Measurements from ENCODE around the gene ATG2A.

Gene ATG2A

DNA sequence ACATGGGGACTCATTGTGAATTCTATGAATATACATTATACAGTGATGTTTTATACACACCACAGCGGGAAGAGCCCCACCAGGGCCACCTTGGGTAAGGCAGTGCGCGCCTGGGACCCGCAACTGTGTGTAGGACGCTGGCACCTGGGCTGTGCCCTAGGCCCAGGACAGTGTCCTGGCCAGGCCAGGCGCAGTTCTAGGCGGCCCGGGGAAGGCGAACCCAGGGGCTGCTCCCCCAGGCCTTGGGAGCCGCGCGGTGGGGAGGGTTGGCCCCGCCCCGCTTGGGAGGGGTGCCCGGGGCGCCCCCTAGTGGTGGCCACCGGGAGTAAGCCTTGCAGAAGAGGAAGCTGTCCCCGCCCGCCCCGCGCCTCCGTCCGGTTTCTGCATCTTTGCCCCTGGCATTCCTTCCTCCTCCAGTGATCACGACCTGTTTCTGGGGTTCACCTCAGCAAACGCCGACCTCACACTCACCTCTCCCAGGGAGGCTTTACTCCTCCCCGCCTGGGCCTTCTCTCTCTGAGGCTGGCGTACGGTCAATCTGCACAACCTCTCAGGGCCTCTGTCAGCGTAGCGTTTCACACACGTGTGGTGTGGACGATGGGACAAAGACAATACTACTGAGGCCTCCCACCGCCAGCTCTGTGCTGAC lies 29.1 kb downstream of the ATG2A start:
- no peak for TF ChIP-seq NFIC (IDR thresholded peaks at IDR 0.05)
- peak; percentile 49; the same call in 1 of the 2 replicates for TF ChIP-seq RAD21 (IDR thresholded peaks at IDR 0.05; ENCODE audit: low read depth)

DNA sequence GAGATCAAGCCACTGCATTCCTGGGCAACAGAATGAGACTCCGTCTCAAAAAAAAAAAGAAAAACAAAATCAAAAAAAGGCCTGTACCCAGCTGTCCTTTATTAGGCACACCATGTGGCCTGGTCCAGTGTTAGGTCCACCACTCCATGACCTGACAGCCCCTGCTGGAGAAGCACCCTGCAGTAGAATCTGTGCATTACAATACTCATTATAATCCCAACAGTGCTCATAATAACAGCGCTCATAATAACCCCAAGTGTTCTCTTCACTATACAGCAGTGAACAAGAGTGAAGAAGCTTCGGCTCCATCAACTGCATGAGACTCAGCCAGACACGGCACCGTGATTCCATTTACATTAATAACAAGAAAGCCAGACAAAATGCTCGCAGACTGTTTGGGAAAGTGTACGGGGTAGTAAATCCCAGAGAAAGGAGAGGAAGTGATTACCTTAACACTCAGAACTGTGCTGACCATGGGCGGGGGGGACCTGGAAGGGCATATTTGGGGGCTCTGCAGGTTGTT lies 29.7 kb downstream of the ATG2A start:
- TF ChIP-seq EGR1 (IDR thresholded peaks at IDR 0.05) = no peak
- TF ChIP-seq TCF12 (IDR thresholded peaks at IDR 0.05; ENCODE audit: low read depth) = no peak
- no peak for TF ChIP-seq EP300 (IDR thresholded peaks at IDR 0.05; ENCODE audit: borderline replicate concordance)
- TF ChIP-seq, protein P1, sequence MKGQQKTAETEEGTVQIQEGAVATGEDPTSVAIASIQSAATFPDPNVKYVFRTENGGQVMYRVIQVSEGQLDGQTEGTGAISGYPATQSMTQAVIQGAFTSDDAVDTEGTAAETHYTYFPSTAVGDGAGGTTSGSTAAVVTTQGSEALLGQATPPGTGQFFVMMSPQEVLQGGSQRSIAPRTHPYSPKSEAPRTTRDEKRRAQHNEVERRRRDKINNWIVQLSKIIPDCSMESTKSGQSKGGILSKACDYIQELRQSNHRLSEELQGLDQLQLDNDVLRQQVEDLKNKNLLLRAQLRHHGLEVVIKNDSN (IDR thresholded peaks at IDR 0.05) = no peak

DNA sequence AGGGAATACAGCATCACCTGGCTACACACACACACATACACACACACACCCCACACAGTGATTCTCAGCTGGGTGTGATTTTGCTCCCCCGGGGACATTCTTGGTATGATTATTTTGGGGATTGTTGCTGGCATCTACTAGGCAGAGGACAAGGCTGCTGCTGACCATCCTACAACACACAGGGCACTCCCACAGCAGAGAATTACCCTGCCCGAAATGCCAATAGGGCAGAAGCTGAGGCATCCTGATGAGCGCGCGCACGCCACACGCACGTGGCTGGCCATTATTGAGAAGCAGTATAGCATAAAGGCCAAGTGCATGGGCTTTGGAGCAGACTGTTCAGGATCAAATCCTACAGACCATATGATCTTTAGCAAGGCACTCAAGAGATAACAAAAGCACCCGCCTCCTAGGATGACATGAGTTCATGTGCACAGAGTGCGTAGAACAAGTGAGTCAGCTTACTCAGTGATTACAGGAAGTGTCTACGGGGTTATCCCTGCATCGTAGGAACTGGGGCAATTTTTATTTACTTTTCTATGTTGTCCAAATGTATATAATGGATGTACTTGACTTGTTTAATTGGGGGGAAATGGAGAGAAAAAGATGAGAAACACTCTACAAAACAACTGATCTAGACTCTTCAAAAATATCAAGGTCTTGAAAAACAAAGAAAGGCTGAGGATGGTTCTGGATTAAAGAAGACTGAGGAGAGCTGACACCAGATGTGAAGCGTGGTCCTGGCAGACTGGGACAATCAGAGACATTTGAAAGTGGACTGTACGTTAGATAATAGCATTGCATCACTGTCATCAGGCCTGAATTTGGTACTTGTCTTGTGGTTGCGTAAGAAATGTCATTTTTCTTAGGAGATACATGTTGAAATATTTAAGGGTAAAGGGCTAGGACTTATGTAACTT lies 31.4 kb downstream of the ATG2A start:
- TF ChIP-seq TEAD4 (IDR thresholded peaks at IDR 0.05) (no peak), YY1 (IDR thresholded peaks at IDR 0.05; ENCODE audit: low read depth) (no peak), EGR1 (IDR thresholded peaks at IDR 0.05) (no peak), RAD21 (IDR thresholded peaks at IDR 0.05; ENCODE audit: low read depth) (no peak), FOXM1 (IDR thresholded peaks at IDR 0.05; ENCODE audit: borderline replicate concordance, low read depth) (no peak), TAF1 (IDR thresholded peaks at IDR 0.05; ENCODE audit: low read depth) (no peak), CREB1 (IDR thresholded peaks at IDR 0.05; ENCODE audit: low read depth) (no peak), ZBTB7A (IDR thresholded peaks at IDR 0.05; ENCODE audit: low read depth) (no peak), EP300 (IDR thresholded peaks at IDR 0.05; ENCODE audit: borderline replicate concordance) (no peak), TCF12 (IDR thresholded peaks at IDR 0.05; ENCODE audit: low read depth) (no peak), NFIC (IDR thresholded peaks at IDR 0.05) (no peak), CEBPB (IDR thresholded peaks at IDR 0.05) (no peak)
- TF ChIP-seq, protein P2, sequence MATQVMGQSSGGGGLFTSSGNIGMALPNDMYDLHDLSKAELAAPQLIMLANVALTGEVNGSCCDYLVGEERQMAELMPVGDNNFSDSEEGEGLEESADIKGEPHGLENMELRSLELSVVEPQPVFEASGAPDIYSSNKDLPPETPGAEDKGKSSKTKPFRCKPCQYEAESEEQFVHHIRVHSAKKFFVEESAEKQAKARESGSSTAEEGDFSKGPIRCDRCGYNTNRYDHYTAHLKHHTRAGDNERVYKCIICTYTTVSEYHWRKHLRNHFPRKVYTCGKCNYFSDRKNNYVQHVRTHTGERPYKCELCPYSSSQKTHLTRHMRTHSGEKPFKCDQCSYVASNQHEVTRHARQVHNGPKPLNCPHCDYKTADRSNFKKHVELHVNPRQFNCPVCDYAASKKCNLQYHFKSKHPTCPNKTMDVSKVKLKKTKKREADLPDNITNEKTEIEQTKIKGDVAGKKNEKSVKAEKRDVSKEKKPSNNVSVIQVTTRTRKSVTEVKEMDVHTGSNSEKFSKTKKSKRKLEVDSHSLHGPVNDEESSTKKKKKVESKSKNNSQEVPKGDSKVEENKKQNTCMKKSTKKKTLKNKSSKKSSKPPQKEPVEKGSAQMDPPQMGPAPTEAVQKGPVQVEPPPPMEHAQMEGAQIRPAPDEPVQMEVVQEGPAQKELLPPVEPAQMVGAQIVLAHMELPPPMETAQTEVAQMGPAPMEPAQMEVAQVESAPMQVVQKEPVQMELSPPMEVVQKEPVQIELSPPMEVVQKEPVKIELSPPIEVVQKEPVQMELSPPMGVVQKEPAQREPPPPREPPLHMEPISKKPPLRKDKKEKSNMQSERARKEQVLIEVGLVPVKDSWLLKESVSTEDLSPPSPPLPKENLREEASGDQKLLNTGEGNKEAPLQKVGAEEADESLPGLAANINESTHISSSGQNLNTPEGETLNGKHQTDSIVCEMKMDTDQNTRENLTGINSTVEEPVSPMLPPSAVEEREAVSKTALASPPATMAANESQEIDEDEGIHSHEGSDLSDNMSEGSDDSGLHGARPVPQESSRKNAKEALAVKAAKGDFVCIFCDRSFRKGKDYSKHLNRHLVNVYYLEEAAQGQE (IDR thresholded peaks at IDR 0.05; ENCODE audit: low read depth) = no peak
- TF ChIP-seq, protein P1 (IDR thresholded peaks at IDR 0.05) = no peak
- TF ChIP-seq, protein P3, sequence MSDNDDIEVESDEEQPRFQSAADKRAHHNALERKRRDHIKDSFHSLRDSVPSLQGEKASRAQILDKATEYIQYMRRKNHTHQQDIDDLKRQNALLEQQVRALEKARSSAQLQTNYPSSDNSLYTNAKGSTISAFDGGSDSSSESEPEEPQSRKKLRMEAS (IDR thresholded peaks at IDR 0.05) = no peak

DNA sequence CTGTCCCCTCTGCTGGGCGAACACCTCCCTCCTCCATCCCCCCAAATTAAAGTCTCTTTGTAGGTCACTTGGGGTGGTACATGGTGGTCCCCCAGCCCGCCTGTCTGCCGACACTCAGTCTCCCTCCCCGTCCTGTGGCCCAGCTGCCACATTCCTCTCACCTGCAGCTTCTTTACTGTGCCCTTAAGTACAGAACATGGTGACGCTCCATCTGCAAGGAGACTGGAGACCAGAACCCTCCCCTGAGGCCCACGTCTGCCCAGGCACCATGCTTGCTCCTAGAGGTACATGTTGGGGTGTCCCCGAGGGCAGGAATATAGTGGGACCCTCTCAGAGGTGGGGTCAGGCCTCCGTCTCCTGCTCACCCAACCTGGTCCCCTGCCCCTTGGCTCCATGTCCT lies 33.0 kb downstream of the ATG2A start:
- TF ChIP-seq CREB1 (IDR thresholded peaks at IDR 0.05; ENCODE audit: low read depth) = no peak
- TF ChIP-seq ZBTB7A (IDR thresholded peaks at IDR 0.05; ENCODE audit: low read depth) = no peak
- TF ChIP-seq YY1 (IDR thresholded peaks at IDR 0.05; ENCODE audit: low read depth) = no peak
- TF ChIP-seq RAD21 (IDR thresholded peaks at IDR 0.05; ENCODE audit: low read depth) = no peak
- TF ChIP-seq, protein P3 (IDR thresholded peaks at IDR 0.05) = no peak
- TF ChIP-seq NFIC (IDR thresholded peaks at IDR 0.05) = no peak
- no peak for TF ChIP-seq TCF12 (IDR thresholded peaks at IDR 0.05; ENCODE audit: low read depth)
- no peak for TF ChIP-seq EP300 (IDR thresholded peaks at IDR 0.05; ENCODE audit: borderline replicate concordance)
- no peak for TF ChIP-seq FOXM1 (IDR thresholded peaks at IDR 0.05; ENCODE audit: borderline replicate concordance, low read depth)
- TF ChIP-seq CEBPB (IDR thresholded peaks at IDR 0.05) = no peak
- TF ChIP-seq TAF1 (IDR thresholded peaks at IDR 0.05; ENCODE audit: low read depth) = no peak
- TF ChIP-seq, protein P2 (IDR thresholded peaks at IDR 0.05; ENCODE audit: low read depth) = no peak
- no peak for TF ChIP-seq EGR1 (IDR thresholded peaks at IDR 0.05)
- TF ChIP-seq, protein P1 (IDR thresholded peaks at IDR 0.05) = no peak
- no peak for TF ChIP-seq TEAD4 (IDR thresholded peaks at IDR 0.05)

DNA sequence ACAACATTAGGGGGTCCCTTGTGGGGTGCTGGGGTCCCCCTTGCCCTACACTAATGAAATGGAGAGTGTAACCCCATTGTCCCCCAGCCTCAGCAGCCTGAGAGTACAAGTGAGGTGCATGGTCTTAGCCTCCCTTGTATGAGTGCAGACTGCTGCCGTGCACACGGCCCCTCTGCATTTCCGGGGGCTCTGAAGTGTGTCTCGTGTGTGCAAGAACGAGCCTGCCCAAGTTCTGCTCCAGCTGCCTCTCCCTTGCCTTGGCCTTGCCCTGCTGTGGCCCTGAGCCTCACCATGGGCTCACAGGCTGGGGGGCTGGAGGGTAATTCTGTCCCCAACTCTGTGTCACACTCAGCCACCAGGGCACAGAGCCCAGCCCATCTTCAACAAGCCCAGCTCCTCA lies 33.4 kb downstream of the ATG2A start:
- no peak for TF ChIP-seq EP300 (IDR thresholded peaks at IDR 0.05; ENCODE audit: borderline replicate concordance)
- no peak for TF ChIP-seq YY1 (IDR thresholded peaks at IDR 0.05; ENCODE audit: low read depth)
- no peak for TF ChIP-seq TEAD4 (IDR thresholded peaks at IDR 0.05)
- no peak for TF ChIP-seq RAD21 (IDR thresholded peaks at IDR 0.05; ENCODE audit: low read depth)
- TF ChIP-seq, protein P2 (IDR thresholded peaks at IDR 0.05; ENCODE audit: low read depth) = no peak
- no peak for TF ChIP-seq TAF1 (IDR thresholded peaks at IDR 0.05; ENCODE audit: low read depth)
- TF ChIP-seq ZBTB7A (IDR thresholded peaks at IDR 0.05; ENCODE audit: low read depth) = no peak
- no peak for TF ChIP-seq EGR1 (IDR thresholded peaks at IDR 0.05)
- TF ChIP-seq, protein P1 (IDR thresholded peaks at IDR 0.05) = no peak
- no peak for TF ChIP-seq CEBPB (IDR thresholded peaks at IDR 0.05)
- no peak for TF ChIP-seq FOXM1 (IDR thresholded peaks at IDR 0.05; ENCODE audit: borderline replicate concordance, low read depth)
- TF ChIP-seq NFIC (IDR thresholded peaks at IDR 0.05) = no peak
- TF ChIP-seq, protein P3 (IDR thresholded peaks at IDR 0.05) = no peak
- TF ChIP-seq TCF12 (IDR thresholded peaks at IDR 0.05; ENCODE audit: low read depth) = no peak
- no peak for TF ChIP-seq CREB1 (IDR thresholded peaks at IDR 0.05; ENCODE audit: low read depth)

All from Ishikawa (cell line).